Naive thymus-derived CD4-positive, alpha-beta T cell (primary cell): Measurements from ENCODE around the gene CCR4. TPM values are rescaled to one million over a fixed set of nuclear protein-coding genes. Genes with fewer than 3 reads are reported as not detected.
"Not testable (repeated sequence)": the region's sequence is repeated elsewhere in the genome, so short reads cannot be mapped to it uniquely, and the experiment has no call there.

Experiments
- ATAC-seq: fragments of 150-1000 bp; cut with Tn5 transposase; 2 replicates; pipeline ENCODE4 v1.10.0; 2021; ENCODE audit warnings: mild to moderate bottlenecking, moderate library complexity
- CTCF ChIA-PET: fragments of 350-600 bp; sonication (Branson Sonifier 250); formaldehyde crosslinking; loops from one replicate; lab custom pipeline; 2021; ENCODE audit warnings: antibody characterized with exemption; lab: Charles Lee
- POLR2A ChIA-PET: fragments of 350-600 bp; sonication (Branson Sonifier 250); formaldehyde crosslinking; loops from one replicate; lab custom pipeline; 2021; ENCODE audit warnings: antibody characterized with exemption, inconsistent platforms; lab: Charles Lee
- DNase-seq, 9 donors: peaks; one replicate each; pipeline versions ENCODE4 v3.0.0 to v3.0.0-alpha.2; 2020 to 2022; ENCODE audit warnings: mixed read lengths in 1 of 9
- H3K27ac ChIP-seq: one replicate; pipeline ENCODE4 v1.7.0; 2013; ENCODE audit warnings: mild to moderate bottlenecking, low read depth, low read length, moderate library complexity
- H3K27me3 ChIP-seq, 2 donors: one replicate each; pipeline ENCODE4 v1.7.0; 2013; ENCODE audit warnings: low read length in 2 of 2, mild to moderate bottlenecking in 2 of 2, moderate library complexity in 2 of 2; ENCODE audit not compliant: control insufficient read depth in 2 of 2, insufficient read depth in 2 of 2
- H3K36me3 ChIP-seq, 3 experiments: 1 replicate in 2 of 3; 2 replicates in 1 of 3; pipeline ENCODE4 v1.7.0; 2013; ENCODE audit warnings: low read length in 3 of 3, mild to moderate bottlenecking in 3 of 3, moderate library complexity in 1 of 3; ENCODE audit not compliant: insufficient read depth in 3 of 3, control insufficient read depth in 2 of 3
- H3K4me1 ChIP-seq, 2 donors: one replicate each; pipeline ENCODE4 v1.7.0; 2013; ENCODE audit warnings: low read length in 2 of 2, mild to moderate bottlenecking in 2 of 2, moderate library complexity in 1 of 2; ENCODE audit not compliant: control insufficient read depth in 2 of 2, insufficient read depth in 2 of 2
- H3K4me3 ChIP-seq: 2 replicates; pipeline ENCODE4 v1.7.0; 2013; ENCODE audit warnings: mild to moderate bottlenecking, low read length
- H3K9me3 ChIP-seq, 3 experiments: 1 replicate in 2 of 3; 2 replicates in 1 of 3; pipeline ENCODE4 v1.7.0; 2013; ENCODE audit warnings: low read length in 3 of 3; ENCODE audit not compliant: control insufficient read depth in 2 of 3
- H3K27ac Mint-ChIP-seq, 9 donors: one replicate each; pipeline ENCODE4 v1.8.0; 2020 to 2022; ENCODE audit warnings: mixed read lengths in 9 of 9, mild to moderate bottlenecking in 8 of 9, moderate library complexity in 5 of 9, inconsistent platforms in 2 of 9
- H3K27me3 Mint-ChIP-seq, 5 donors: one replicate each; pipeline ENCODE4 v1.8.0; 2021 to 2022; ENCODE audit warnings: mixed read lengths in 5 of 5, mild to moderate bottlenecking in 1 of 5
- H3K36me3 Mint-ChIP-seq, 5 donors: one replicate each; pipeline ENCODE4 v1.8.0; 2020 to 2022; ENCODE audit warnings: mixed read lengths in 5 of 5, mild to moderate bottlenecking in 3 of 5, inconsistent platforms in 1 of 5
- H3K4me1 Mint-ChIP-seq, 7 donors: one replicate each; pipeline ENCODE4 v1.8.0; 2020 to 2022; ENCODE audit warnings: mixed read lengths in 7 of 7, mild to moderate bottlenecking in 3 of 7, inconsistent platforms in 1 of 7
- H3K4me3 Mint-ChIP-seq, 10 donors: one replicate each; pipeline ENCODE4 v1.8.0; 2020 to 2022; ENCODE audit warnings: mild to moderate bottlenecking in 10 of 10, mixed read lengths in 10 of 10, moderate library complexity in 6 of 10, inconsistent platforms in 2 of 10
- H3K9me3 Mint-ChIP-seq, 11 donors: one replicate each; pipeline ENCODE4 v1.8.0; 2020 to 2022; ENCODE audit warnings: mixed read lengths in 11 of 11, mild to moderate bottlenecking in 4 of 11, inconsistent platforms in 1 of 11, moderate library complexity in 1 of 11
- intact Hi-C, 2 donors: fragments of 100-400 bp; cut with micrococcal nuclease; formaldehyde crosslinking; loops; one replicate each; pipeline ENCODE4 v1.15.1; 2023
- polyA plus RNA-seq, 2 donors: library from polyadenylated mRNA; unstranded; fragments of 300-500 nt; fragmentation: Illumina TruSeq; gene quantifications; one replicate each; pipeline ENCODE4 v1.2.3, GENCODE V29; 2021
- total RNA-seq, 6 experiments: library from RNA in 5 of 6; stranded (reverse) in 5 of 6; gene quantifications; 1 replicate in 5 of 6; 2 replicates in 1 of 6; pipeline ENCODE4 v1.2.3 and lab custom pipeline; 2021 to 2026

CCR4 gene
- total and polyA plus RNA-seq, 7 experiments from 2014 or later = 0.40 to 37.3 (median 2.4) TPM

DNA sequence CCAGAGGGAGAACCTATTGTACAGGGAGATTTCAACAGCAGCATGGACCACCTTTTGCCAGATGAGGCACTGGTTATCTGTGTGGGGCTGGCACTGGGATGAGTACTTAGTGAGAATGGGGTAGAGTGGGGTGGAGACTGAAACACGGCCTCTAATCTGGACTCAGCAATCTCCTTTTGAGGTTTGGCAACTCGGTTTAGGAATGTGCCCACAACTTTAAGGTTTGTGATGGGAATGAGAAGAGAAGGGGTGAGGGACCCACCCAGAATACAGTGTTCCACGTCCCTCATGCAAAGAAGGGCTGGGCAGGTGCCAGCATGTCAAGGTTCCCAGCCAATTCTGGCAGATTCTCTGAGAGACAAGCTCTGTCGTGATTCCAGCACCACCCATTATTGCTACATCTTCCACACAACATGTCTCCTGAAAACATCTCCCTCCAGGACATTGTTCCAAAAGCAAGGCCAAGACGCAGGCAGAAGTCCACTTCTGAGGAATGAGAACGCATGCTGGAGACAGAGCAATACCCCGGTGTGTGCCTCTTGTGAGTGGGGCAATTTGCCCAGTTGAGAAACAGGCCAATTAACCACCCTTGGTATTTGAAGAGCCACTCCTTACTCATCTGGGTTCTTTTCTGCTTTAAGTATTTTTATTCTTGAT lies 37.5 kb upstream of the CCR4 start:
- Histone ChIP-seq H3K4me1 (no peaks in the 10 kb centered on the region), H3K27me3 (no peaks in the 10 kb centered on the region), H3K4me3 (no peak overlapping the region), H3K9me3 (peaks cover 0 to 9% (median 0%) of the 10 kb centered on the region in 3 experiments), H3K36me3 (no peaks in the 10 kb centered on the region), H3K27ac (no peak overlapping the region)
- Mint-ChIP-seq H3K27ac (no peak overlapping the region), H3K36me3 (peaks cover 0 to 9% (median 5%) of the 10 kb centered on the region in 5 donors), H3K9me3 (peaks cover 0 to 23% (median 7%) of the 10 kb centered on the region in 11 donors), H3K4me1 (peaks cover 0 to 7% (median 6%) of the 10 kb centered on the region in 7 donors), H3K27me3 (peaks cover 0 to 4% (median 0%) of the 10 kb centered on the region in 5 donors), H3K4me3 (no peak overlapping the region)
- intact Hi-C loops = no loop called here
- ATAC-seq = no peak
- no peak for DNase-seq
- CTCF ChIA-PET = no interaction called here
- POLR2A ChIA-PET = no interaction called here

DNA sequence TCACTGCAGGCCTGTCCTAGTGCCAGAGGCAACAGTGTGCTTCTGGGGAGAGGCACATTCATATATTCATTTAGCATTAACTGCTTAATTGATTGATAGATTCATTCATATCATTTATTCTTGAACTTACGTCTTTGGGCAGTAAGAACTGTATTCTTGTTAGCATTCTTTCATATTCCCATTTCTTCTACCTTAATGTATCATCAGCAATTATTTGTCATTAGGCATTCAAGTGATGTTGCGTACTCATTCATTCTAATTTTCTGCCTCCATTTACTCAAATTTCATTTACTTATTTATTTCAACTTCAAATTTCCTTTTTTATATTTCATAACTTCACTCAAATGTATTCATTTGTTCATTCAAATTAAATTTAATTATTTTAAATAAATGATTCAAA lies 31.5 kb upstream of the CCR4 start:
- H3K9me3 Mint-ChIP-seq = peaks cover 0 to 25% (median 11%) of the 10 kb centered on the region in 11 donors
- H3K4me1 Mint-ChIP-seq = no peaks in the 10 kb centered on the region
- Histone ChIP-seq H3K4me3 (no peak overlapping the region), H3K9me3 (peaks cover 0 to 9% (median 0%) of the 10 kb centered on the region in 3 experiments), H3K27ac (no peak overlapping the region), H3K27me3 (no peaks in the 10 kb centered on the region), H3K36me3 (no peaks in the 10 kb centered on the region), H3K4me1 (no peaks in the 10 kb centered on the region)
- peaks cover 0 to 9% (median 5%) of the 10 kb centered on the region in 5 donors for H3K36me3 Mint-ChIP-seq
- ChIA-PET POLR2A (no interaction called here), CTCF (no interaction called here)
- no peak overlapping the region for H3K4me3 Mint-ChIP-seq
- DNase-seq (no peak), ATAC-seq (no peak)
- H3K27ac Mint-ChIP-seq = no peak overlapping the region
- intact Hi-C loops = no loop called here
- peaks cover 0 to 11% (median 0%) of the 10 kb centered on the region in 5 donors for H3K27me3 Mint-ChIP-seq

DNA sequence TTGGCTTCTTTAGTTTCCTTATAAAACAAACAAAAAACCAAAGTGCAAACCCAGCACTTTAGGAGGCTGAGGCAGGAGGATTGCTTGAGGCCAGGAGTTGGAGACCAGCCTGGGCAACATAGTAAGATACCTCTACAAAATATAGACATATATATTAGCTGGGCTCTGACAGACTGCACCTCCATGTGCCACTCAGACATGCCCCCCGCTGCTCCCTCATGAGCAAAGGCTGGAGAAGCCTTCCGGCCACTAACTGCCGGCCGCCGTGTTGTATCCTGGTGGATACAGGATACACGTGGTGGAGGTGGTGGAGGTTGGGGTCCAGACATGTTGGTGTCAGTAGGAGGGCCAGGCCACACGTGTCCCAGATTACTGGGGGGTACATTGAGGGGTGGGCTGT lies 29.4 kb upstream of the CCR4 start:
- Mint-ChIP-seq H3K9me3 (peaks cover 0 to 18% (median 5%) of the 10 kb centered on the region in 11 donors), H3K36me3 (peaks cover 0 to 5% (median under 1%) of the 10 kb centered on the region in 5 donors), H3K4me3 (no peak overlapping the region), H3K27me3 (peaks cover 0 to 18% (median 0%) of the 10 kb centered on the region in 5 donors), H3K27ac (no peak overlapping the region), H3K4me1 (no peaks in the 10 kb centered on the region)
- ChIA-PET CTCF (no interaction called here), POLR2A (no interaction called here)
- H3K27me3 ChIP-seq = no peaks in the 10 kb centered on the region
- ATAC-seq = no peak
- no peaks in the 10 kb centered on the region for H3K36me3 ChIP-seq
- peaks cover 0 to 4% (median 0%) of the 10 kb centered on the region in 3 experiments for H3K9me3 ChIP-seq
- H3K27ac ChIP-seq = no peak overlapping the region
- DNase-seq = no peak
- no peak overlapping the region for H3K4me3 ChIP-seq
- intact Hi-C loops = no loop called here
- H3K4me1 ChIP-seq = no peaks in the 10 kb centered on the region

DNA sequence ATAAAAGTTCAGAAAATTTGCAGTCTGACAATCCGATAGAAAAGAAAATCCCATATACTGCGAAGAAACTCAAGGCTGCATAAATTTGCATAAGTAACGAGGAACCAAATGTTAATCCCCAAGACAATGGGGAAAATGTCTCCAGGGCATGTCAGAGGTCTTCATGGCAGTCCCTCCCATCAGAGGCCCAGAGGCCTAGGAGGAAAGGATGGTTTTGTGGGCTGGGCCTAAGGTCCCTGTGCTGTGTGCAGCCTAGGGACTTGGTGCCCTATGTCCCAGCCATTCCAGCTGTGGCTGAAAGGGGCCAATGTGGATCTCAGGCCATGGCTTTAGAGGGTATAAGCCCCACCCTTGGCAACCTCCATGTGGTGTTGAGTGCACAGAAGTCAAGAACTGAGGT lies 21.3 kb upstream of the CCR4 start:
- Histone ChIP-seq H3K4me3 (no peak overlapping the region), H3K36me3 (no peaks in the 10 kb centered on the region), H3K27ac (no peak overlapping the region), H3K4me1 (no peaks in the 10 kb centered on the region), H3K27me3 (no peaks in the 10 kb centered on the region), H3K9me3 (no peaks in the 10 kb centered on the region)
- CTCF ChIA-PET = no interaction called here
- Mint-ChIP-seq H3K4me3 (no peak overlapping the region), H3K27me3 (peaks cover 4 to 23% (median 8%) of the 10 kb centered on the region in 5 donors), H3K27ac (no peak overlapping the region), H3K36me3 (peaks cover 0 to 4% (median 0%) of the 10 kb centered on the region in 5 donors), H3K9me3 (peaks cover 0 to 13% (median 0%) of the 10 kb centered on the region in 11 donors), H3K4me1 (no peaks in the 10 kb centered on the region)
- DNase-seq = no peak
- POLR2A ChIA-PET = no interaction called here
- no peak for ATAC-seq
- intact Hi-C loops = no loop called here

DNA sequence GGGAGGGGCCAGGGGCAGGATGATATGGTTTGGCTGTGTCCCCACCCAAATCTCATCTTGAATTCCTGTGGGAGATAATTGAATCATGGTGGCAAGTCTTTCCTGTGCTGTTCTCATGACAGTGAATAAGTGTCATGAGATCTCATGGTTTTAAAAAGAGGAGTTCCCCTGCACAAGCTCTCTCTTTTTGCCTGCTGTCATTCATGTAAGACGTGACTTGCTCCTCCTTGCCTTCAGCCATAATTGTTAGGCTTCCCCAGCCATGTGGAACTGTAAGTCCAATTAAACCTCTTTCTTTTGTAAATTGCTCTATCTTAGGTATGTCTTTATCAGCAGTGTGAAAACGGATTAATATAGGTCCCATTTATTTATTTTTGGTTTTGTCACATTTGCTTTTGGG lies 20.2 kb upstream of the CCR4 start:
- H3K36me3 Mint-ChIP-seq, DNase-seq, H3K4me3 ChIP-seq, H3K27ac Mint-ChIP-seq, ATAC-seq, intact Hi-C loops, CTCF ChIA-PET, H3K4me1 ChIP-seq, H3K9me3 ChIP-seq, H3K4me1 Mint-ChIP-seq, H3K4me3 Mint-ChIP-seq, H3K36me3 ChIP-seq, H3K27ac ChIP-seq, POLR2A ChIA-PET, H3K27me3 ChIP-seq: not testable (repeated sequence)
- Mint-ChIP-seq H3K27me3 (peaks cover 4 to 20% (median 8%) of the 10 kb centered on the region in 5 donors), H3K9me3 (peaks cover 0 to 13% (median 0%) of the 10 kb centered on the region in 11 donors)

DNA sequence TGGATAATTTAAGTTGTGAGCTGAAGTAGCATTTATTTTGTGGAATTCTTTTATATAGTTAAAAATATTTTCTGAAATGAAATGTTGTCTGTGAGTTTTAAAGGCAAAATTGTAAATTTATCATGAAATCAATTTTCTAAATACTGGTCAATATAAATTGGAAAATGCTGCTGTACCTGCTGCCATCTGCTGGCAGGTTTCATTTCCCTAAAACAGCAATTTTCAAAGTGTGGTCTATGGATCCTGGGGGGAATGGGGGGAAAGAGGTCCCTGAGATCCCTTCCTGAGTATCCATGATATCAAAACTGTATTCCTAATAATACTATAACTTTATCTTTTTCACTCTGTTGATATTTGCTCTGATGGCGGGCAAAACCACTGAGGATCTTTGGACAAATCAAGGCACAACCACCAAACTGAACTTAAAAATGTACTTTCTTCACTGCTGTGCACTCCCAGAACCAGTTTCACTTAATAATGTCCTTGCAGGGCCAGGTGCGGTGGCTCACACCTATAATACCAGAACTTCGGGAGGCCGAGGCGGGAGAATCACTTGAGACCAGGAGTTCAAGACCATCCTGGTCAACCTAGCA lies 17.2 kb upstream of the CCR4 start:
- no peak overlapping the region for H3K27ac ChIP-seq
- peaks cover 0 to 4% (median 0%) of the 10 kb centered on the region in 5 donors for H3K36me3 Mint-ChIP-seq
- no peaks in the 10 kb centered on the region for H3K27me3 ChIP-seq
- no peak overlapping the region for H3K4me3 Mint-ChIP-seq
- no peaks in the 10 kb centered on the region for H3K36me3 ChIP-seq
- no peaks in the 10 kb centered on the region for H3K4me1 ChIP-seq
- peaks cover 0 to 16% (median 8%) of the 10 kb centered on the region in 5 donors for H3K27me3 Mint-ChIP-seq
- H3K4me3 ChIP-seq = no peak overlapping the region
- H3K4me1 Mint-ChIP-seq = no peaks in the 10 kb centered on the region
- ChIA-PET CTCF (interaction anchor here (0.6 to 1.2 kb wide), 4 partner anchors 140 to 424 kb away, joined by 3 read pairs; no protein-coding TSS in a partner anchor), POLR2A (no interaction called here)
- H3K27ac Mint-ChIP-seq = no peak overlapping the region
- DNase-seq (peak in 1 of 9 donors; percentile 18), ATAC-seq (no peak)
- intact Hi-C loops = loop anchor here (1.0 kb wide), 2 partner anchors 201 to 424 kb away; no protein-coding TSS in a partner anchor
- H3K9me3 Mint-ChIP-seq = peaks cover 0 to 13% (median 0%) of the 10 kb centered on the region in 11 donors
- no peaks in the 10 kb centered on the region for H3K9me3 ChIP-seq
